GM12892 (cell line): Measurements from ENCODE around the gene TRUB1.

ENCODE experiments used
- POLR2A ChIP-seq: IDR thresholded peaks from 2 replicates; pipeline ENCODE4 v1.6.1; 2011; ENCODE audit warnings: low read depth, low read length, control low read depth
- POLR2AphosphoS5 ChIP-seq: IDR thresholded peaks from 2 replicates; pipeline ENCODE4 v1.6.1; 2011; ENCODE audit warnings: low read depth, low read length, control low read depth

GRCh38 chr10:115023715-115024114 lies 85.7 kb downstream of the TRUB1 start:
- TF ChIP-seq POLR2A (no peak), POLR2AphosphoS5 (no peak)
